DMS114 treated with DMSO at 0.1 percent for 48 hours (cell line): ENCODE data around the gene PRDM8.
"Not testable (repeated sequence)": the region's sequence is repeated elsewhere in the genome, so short reads cannot be mapped to it uniquely, and the experiment has no call there.

Source experiments
- DNase-seq: peaks from one replicate; lab custom pipeline; 2025; ENCODE audit not compliant: unreplicated experiment; lab: John Stamatoyannopoulos, UW

PRDM8 gene

DNA sequence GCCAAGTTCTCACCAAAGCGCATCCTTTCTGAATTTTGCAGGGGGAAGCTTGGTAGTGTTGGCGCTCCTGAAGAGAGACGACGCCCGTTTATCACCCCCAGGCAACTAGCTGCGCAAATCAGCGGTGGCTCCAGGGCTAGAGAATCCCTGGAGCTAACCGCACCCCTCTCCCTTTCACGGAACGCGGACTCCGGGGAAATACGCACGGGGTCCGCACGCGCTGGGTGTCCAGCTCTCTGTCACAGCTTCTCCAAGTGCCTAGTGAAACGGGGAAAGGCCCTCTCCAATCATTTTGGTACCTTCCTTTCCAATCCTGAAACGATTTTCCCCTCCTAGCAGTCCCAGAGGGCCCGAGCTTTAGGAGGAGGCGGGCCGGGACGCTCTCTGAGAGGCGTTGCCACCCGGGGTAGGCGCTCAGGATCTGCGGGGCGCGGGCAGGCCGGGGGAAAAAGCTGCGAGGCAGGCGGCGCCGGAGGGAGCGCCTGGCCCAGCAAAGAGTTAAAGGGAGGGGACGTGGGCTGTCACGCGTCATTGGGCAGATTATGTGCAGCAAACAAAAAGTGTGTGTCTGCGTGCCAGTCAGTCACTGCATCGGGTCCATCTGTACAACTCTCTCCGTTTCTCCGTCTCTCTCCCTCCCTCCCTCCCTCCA is at the start of gene PRDM8:
TSS of gene PRDM8 (plus strand) at position 582 of the 652 bp plus-strand sequence. CDS start 2,578 bp downstream, outside the sequence.
- no peak for DNase-seq

GRCh38 chr4:80150387-80151180 is 46.7 kb upstream of the PRDM8 start:
- no peak for DNase-seq

GRCh38 chr4:80151981-80152380 is 45.3 kb upstream of the PRDM8 start:
- no peak for DNase-seq

DNA sequence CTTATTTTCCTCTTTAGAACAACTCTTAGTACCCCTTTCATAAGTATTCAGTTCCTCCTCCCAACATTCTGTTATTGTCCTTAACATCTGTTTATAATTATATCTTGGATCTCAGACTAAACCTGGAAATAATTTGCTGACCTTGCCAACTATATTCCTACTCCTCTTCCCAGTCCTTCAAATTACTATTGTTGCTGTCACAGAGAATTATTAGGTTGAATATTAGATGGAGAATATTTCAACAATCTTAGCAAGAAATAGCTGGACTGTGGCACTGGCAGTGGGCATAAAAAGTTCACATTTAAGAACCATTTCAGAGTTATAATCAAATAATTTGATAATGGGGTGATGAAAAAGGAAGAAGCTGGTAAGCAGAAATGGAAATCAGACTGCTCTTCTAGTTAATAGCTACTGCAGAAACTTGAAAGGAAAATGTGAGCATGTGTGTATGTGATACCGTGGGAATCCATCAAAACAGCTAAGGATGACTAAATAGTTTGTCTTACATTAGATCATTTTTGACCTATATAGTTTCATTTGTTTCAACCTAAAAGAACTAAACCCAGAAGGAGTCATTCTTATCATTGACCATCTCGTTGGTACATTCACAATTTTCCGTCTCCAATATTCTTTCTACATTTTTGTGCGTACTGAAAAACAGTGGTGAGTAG is 43.3 kb upstream of the PRDM8 start:
- no peak for DNase-seq

DNA sequence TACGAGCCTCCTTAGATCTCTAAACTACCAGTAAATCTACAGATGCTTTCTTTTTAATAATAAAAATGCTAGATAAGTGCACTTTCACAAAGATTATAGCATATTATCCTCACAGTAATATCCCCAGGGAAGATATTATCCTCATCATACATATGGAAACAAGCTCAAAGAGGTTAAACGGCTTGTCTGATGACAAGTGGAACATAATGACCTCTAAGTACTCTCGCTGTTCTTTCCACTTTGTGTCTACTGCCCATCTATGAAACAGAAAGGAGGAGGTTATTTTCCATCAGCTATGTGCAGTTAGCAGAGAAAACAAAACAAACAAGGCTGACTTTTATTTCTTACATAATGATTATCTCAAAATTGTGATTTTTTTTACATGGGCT is 42.8 kb upstream of the PRDM8 start:
- DNase-seq, result no peak

DNA sequence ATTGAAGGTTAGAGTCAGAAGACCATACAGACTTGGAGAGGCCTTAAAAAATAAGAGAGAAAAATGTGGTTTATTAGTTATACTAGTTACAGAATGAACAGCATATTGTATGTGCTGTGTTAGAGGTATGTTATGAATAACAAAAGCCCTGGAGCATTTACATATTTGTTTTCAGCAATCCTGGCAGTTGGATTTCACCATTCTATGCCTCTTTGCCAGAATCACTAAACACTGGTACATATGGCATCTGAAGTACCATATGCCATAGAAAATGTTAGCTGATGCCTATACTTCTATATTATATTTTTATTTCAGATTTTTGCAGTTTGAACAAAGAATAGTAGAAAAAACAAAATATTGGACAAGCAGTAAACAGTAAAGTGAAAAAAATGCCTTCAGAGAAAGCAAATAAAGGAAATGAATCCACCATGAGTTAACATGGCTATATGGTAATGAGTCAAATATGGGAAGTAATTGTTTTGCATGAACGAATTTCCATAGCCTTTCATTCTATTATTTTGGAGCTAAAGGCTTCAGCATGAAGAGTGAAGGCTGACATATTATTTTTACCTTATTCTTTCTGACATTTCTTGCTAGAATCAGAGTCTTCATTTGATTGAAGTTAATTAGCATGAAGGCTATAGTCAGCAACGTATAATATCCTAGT is 41.9 kb upstream of the PRDM8 start:
- DNase-seq, result no peak

DNA sequence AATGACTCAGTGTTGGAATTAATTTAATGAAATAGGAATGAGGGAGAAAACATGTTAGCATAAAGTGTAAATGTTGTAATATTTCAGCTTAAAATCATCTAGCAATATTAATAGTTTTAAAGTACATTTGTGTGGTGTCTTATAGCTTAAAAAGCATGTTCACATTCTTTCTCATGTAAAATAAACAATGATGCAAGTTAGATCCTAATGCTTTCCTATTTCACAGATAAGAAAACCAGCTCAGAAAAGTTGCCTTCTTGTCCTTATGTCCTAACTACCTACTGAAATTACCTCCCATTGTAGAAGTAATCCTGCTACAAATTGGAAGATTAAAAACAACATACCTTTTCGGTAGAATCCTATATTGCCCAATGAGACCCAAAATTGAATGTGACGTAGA is 40.9 kb upstream of the PRDM8 start:
- no peak for DNase-seq

GRCh38 chr4:80161413-80162058 is 35.8 kb upstream of the PRDM8 start:
- DNase-seq, result no peak

- no peak for DNase-seq
Measured at GRCh38 chr4:80162418-80162817, 34.9 kb upstream of the PRDM8 start.

DNA sequence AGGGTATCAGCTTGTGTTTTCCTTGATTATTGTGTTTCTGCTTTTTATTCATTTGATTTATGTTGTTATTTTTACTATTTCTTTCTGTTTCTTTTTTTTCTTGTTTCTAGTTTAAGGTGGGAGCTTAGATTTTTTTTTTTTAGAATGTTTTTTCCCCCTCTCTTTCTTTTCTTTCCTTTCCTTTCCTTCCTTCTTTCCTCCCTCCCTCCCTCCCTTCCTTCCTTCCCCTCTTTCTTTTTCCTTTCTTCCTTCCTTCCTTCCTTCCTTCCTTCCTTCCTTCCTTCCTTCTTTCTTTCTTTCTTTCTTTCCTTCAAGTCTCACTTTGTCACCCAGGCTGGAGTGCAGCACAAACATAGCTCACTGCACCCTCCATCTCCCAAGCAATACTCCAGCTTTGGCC is 31.4 kb upstream of the PRDM8 start:
- no peak for DNase-seq

- no peak for DNase-seq
Measured at GRCh38 chr4:80171251-80171650, 26.1 kb upstream of the PRDM8 start.

GRCh38 chr4:80171656-80172055 is 25.6 kb upstream of the PRDM8 start:
- no peak for DNase-seq

- DNase-seq, result no peak
Measured at GRCh38 chr4:80172203-80172602, 25.1 kb upstream of the PRDM8 start.

GRCh38 chr4:80173401-80173800 is 23.9 kb upstream of the PRDM8 start:
- no peak for DNase-seq

DNA sequence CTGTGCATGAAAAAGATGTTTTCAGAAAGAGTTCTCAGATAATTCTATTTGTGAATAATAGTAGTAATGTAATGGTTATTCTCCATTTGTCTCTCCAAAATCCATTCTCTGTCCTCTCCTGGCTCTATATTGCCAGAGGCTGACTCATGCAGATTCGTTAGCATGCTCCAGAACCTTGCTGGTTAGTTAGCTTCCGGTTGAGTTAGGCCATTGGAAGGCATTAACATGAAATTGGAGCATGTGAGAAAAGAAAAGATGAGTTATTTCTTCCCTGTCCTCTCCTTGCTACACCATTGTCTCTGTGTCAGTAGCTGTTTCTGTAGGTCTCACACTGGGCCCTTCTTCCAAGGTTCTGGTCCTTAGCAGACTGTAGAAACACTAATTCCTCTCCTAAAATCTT is 23.5 kb upstream of the PRDM8 start:
- no peak for DNase-seq

DNA sequence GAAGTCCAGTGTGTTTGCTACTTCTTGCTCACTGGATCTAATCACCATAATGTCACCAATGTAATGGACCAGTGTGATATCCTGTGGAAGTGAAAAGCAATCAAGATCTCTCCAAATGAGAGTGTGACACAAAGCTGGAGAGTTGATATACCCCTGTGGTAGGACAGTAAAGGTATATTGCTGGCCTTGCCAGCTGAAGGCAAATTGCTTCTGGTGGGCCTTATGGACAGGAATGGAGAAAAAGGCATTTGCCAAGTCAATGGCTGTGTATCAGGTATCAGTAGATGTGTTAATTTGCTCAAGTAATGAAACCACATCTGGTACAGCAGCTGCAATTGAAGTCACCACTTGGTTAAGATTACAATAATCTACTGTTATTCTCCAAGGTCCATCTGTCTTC is 19.5 kb upstream of the PRDM8 start:
- not testable (repeated sequence) for DNase-seq

GRCh38 chr4:80178964-80179363 is 18.3 kb upstream of the PRDM8 start:
- DNase-seq, result no peak

DNA sequence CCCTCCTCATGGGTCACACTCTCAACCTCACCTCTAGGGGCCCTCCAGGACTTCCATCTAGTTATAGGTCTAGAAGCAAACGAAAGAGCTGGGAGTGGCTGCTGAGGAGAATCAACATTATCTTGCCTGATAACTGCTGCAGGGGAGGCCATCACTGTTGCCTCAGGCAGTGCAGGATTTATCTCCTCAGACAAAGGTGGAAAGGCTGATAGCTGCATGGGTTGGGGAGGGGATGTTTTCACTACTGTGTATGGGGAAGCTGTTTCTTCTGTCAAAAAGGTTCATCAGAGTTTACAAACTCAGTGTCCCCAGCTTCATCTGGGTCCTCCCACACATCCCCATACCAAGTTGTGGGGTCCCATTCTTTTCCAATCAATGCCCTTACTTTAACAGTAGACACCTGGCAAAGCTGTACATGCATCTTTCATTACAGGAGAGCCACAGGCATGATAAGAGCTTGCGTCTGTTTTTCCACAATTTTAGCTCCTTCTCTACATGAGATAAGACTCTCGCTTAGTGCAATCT is 17.6 kb upstream of the PRDM8 start:
- DNase-seq, result no peak

- no peak for DNase-seq
Measured at GRCh38 chr4:80180743-80181142, 16.6 kb upstream of the PRDM8 start.

- DNase-seq, result no peak
Measured at GRCh38 chr4:80182237-80182866, 15.0 kb upstream of the PRDM8 start.
